ENCODE results near the gene ROBO2. TPM values are rescaled to one million over a fixed set of nuclear protein-coding genes. Genes with fewer than 3 reads are reported as not detected.

Gene ROBO2
- total RNA-seq, 1 donor from 2014 or later = 330 TPM

GRCh38 chr3:77055841-77056341 lies 16.0 kb downstream of the ROBO2 start:
- H3K36me3 Mint-ChIP-seq (ENCODE audit: unreplicated experiment) = no peaks in the 10 kb centered on the region
- no peak for DNase-seq
- no peak overlapping the region for H3K4me3 Mint-ChIP-seq (ENCODE audit: unreplicated experiment)
- peaks cover 9% of the 10 kb centered on the region for H3K9me3 Mint-ChIP-seq (ENCODE audit: unreplicated experiment)
- no peak overlapping the region for H3K27ac Mint-ChIP-seq (ENCODE audit: unreplicated experiment)
- TF ChIP-seq CTCF (IDR thresholded peaks at IDR 0.05; ENCODE audit: partially characterized antibody, unreplicated experiment) = no peak
- peaks cover 43% of the 10 kb centered on the region for H3K4me1 Mint-ChIP-seq (ENCODE audit: low read depth, unreplicated experiment)
- H3K27me3 Mint-ChIP-seq (ENCODE audit: unreplicated experiment) = no peaks in the 10 kb centered on the region

- H3K36me3 Mint-ChIP-seq (ENCODE audit: unreplicated experiment) = peaks cover 15% of the 10 kb centered on the region
- no peak for DNase-seq
Measured at GRCh38 chr3:77059354-77059753, 19.5 kb downstream of the ROBO2 start.

GRCh38 chr3:77063423-77063822 lies 23.5 kb downstream of the ROBO2 start:
- H3K4me3 Mint-ChIP-seq (ENCODE audit: unreplicated experiment) = no peak overlapping the region
- peak overlapping the region; percentile 46 for H3K27ac Mint-ChIP-seq (ENCODE audit: unreplicated experiment)
- peaks cover 2% of the 10 kb centered on the region for H3K27me3 Mint-ChIP-seq (ENCODE audit: unreplicated experiment)

More at GRCh38 chr3:77059354-77059753, 19.5 kb downstream of the ROBO2 start:
- Mint-ChIP-seq H3K9me3 (ENCODE audit: unreplicated experiment) (peaks cover 5% of the 10 kb centered on the region), H3K4me3 (ENCODE audit: unreplicated experiment) (no peak overlapping the region), H3K4me1 (ENCODE audit: low read depth, unreplicated experiment) (peaks cover 27% of the 10 kb centered on the region), H3K27ac (ENCODE audit: unreplicated experiment) (no peak overlapping the region), H3K27me3 (ENCODE audit: unreplicated experiment) (no peaks in the 10 kb centered on the region)
- TF ChIP-seq CTCF (IDR thresholded peaks at IDR 0.05; ENCODE audit: partially characterized antibody, unreplicated experiment) = no peak

GRCh38 chr3:77065750-77066149 lies 25.9 kb downstream of the ROBO2 start:
- H3K36me3 Mint-ChIP-seq (ENCODE audit: unreplicated experiment) = peaks cover 15% of the 10 kb centered on the region
- DNase-seq = no peak
- H3K4me1 Mint-ChIP-seq (ENCODE audit: low read depth, unreplicated experiment) = peaks cover 34% of the 10 kb centered on the region
- peaks cover 2% of the 10 kb centered on the region for H3K9me3 Mint-ChIP-seq (ENCODE audit: unreplicated experiment)
- H3K4me3 Mint-ChIP-seq (ENCODE audit: unreplicated experiment) = no peak overlapping the region
- no peak for TF ChIP-seq CTCF (IDR thresholded peaks at IDR 0.05; ENCODE audit: partially characterized antibody, unreplicated experiment)
- H3K27me3 Mint-ChIP-seq (ENCODE audit: unreplicated experiment) = peaks cover 2% of the 10 kb centered on the region
- H3K27ac Mint-ChIP-seq (ENCODE audit: unreplicated experiment) = no peak overlapping the region

More at GRCh38 chr3:77063423-77063822, 23.5 kb downstream of the ROBO2 start:
- peaks cover 15% of the 10 kb centered on the region for H3K36me3 Mint-ChIP-seq (ENCODE audit: unreplicated experiment)
- DNase-seq = no peak
- H3K4me1 Mint-ChIP-seq (ENCODE audit: low read depth, unreplicated experiment) = peaks cover 27% of the 10 kb centered on the region
- H3K9me3 Mint-ChIP-seq (ENCODE audit: unreplicated experiment) = peaks cover 3% of the 10 kb centered on the region
- no peak for TF ChIP-seq CTCF (IDR thresholded peaks at IDR 0.05; ENCODE audit: partially characterized antibody, unreplicated experiment)

GRCh38 chr3:77066829-77067228 lies 26.9 kb downstream of the ROBO2 start:
- Mint-ChIP-seq H3K36me3 (ENCODE audit: unreplicated experiment) (peaks cover 15% of the 10 kb centered on the region), H3K4me3 (ENCODE audit: unreplicated experiment) (no peak overlapping the region), H3K9me3 (ENCODE audit: unreplicated experiment) (peaks cover 2% of the 10 kb centered on the region), H3K27ac (ENCODE audit: unreplicated experiment) (no peak overlapping the region), H3K4me1 (ENCODE audit: low read depth, unreplicated experiment) (peaks cover 40% of the 10 kb centered on the region), H3K27me3 (ENCODE audit: unreplicated experiment) (peaks cover 2% of the 10 kb centered on the region)
- TF ChIP-seq CTCF (IDR thresholded peaks at IDR 0.05; ENCODE audit: partially characterized antibody, unreplicated experiment) = no peak
- no peak for DNase-seq
